SK-N-SH (cell line): ENCODE measurements around the gene ADD2. TPM values are rescaled to one million over a fixed set of nuclear protein-coding genes. Genes with fewer than 3 reads are reported as not detected.

Experiments
- CTCF ChIA-PET: fragments of 300-600, 350-600 bp; formaldehyde crosslinking; extraction: SDS; loops from one replicate; lab custom pipeline; 2021; lab: Yijun Ruan, JAX
- POLR2A ChIA-PET: fragments of 350-600 bp; sonication (Branson Sonifier 250); formaldehyde crosslinking; extraction: SDS; loops from one replicate; lab custom pipeline; 2020; ENCODE audit warnings: antibody characterized with exemption, inconsistent platforms; lab: Yijun Ruan, JAX
- DNase-seq: peaks from one replicate; pipeline ENCODE4 v3.0.0; 2012
- H2AFZ ChIP-seq: fragments of 200-600 bp; sonication (generic); 2 replicates; pipeline ENCODE4 v1.8.1; 2016; ENCODE audit warnings: antibody characterized with exemption, mild to moderate bottlenecking, low read depth
- H3F3A ChIP-seq: fragments of 200-600 bp; sonication (generic); replicated peaks from 2 replicates; pipeline ENCODE3; 2016; ENCODE audit warnings: antibody characterized with exemption, mild to moderate bottlenecking; ENCODE audit not compliant: insufficient read depth
- H3K27ac ChIP-seq, 2 experiments: fragments of 200-500 bp in 1 of 2; fragments of 200-600 bp in 1 of 2; sonication (Bioruptor generic) in 1 of 2; sonication (generic), shearing (Covaris generic) in 1 of 2; 2 replicates each; pipeline versions ENCODE4 v1.5.1 to v1.6.1; 2014 to 2016; ENCODE audit warnings: low read depth in 2 of 2, inconsistent platforms in 1 of 2, low read length in 1 of 2, mild to moderate bottlenecking in 1 of 2, mixed read lengths in 1 of 2
- H3K27me3 ChIP-seq: fragments of 200-600 bp; sonication (generic), shearing (Covaris generic); 2 replicates; pipeline ENCODE4 v1.6.1; 2016; ENCODE audit warnings: mixed run types; ENCODE audit not compliant: insufficient read depth
- H3K36me3 ChIP-seq, 2 experiments: fragments of 200-500 bp in 1 of 2; fragments of 200-600 bp in 1 of 2; sonication (Bioruptor generic) in 1 of 2; sonication (generic) in 1 of 2; replicated peaks in 1 of 2; 2 replicates each; pipeline versions ENCODE3 to v1.5.1; 2014 to 2016; ENCODE audit warnings: low read length in 1 of 2, mild to moderate bottlenecking in 1 of 2; ENCODE audit not compliant: insufficient read depth in 2 of 2, control insufficient read depth in 1 of 2
- H3K4me1 ChIP-seq, 2 experiments: fragments of 200-500 bp in 1 of 2; fragments of 200-600 bp in 1 of 2; sonication (Bioruptor generic) in 1 of 2; sonication (generic), shearing (Covaris generic) in 1 of 2; 2 replicates each; pipeline versions ENCODE4 v1.5.1 to v1.6.1; 2014 to 2016; ENCODE audit warnings: low read depth in 1 of 2, low read length in 1 of 2, mixed run types in 1 of 2; ENCODE audit not compliant: insufficient read depth in 2 of 2, control insufficient read depth in 1 of 2
- H3K4me2 ChIP-seq: fragments of 200-600 bp; sonication (generic), shearing (Covaris generic); 2 replicates; pipeline ENCODE4 v1.6.1; 2017; ENCODE audit warnings: mixed run types
- H3K4me3 ChIP-seq, 2 experiments: fragments of 200-500 bp in 1 of 2; fragments of 200-600 bp in 1 of 2; sonication (Bioruptor generic) in 1 of 2; sonication (generic), shearing (Covaris generic) in 1 of 2; 2 replicates each; pipeline versions ENCODE4 v1.5.1 to v1.8.1; 2014 to 2016; ENCODE audit warnings: low read depth in 2 of 2, inconsistent platforms in 1 of 2, low read length in 1 of 2, mild to moderate bottlenecking in 1 of 2, mixed read lengths in 1 of 2, moderate library complexity in 1 of 2
- H3K79me2 ChIP-seq: fragments of 200-600 bp; sonication (generic); 2 replicates; pipeline ENCODE4 v1.8.1; 2017; ENCODE audit warnings: mild to moderate bottlenecking; ENCODE audit not compliant: insufficient read depth
- H3K9ac ChIP-seq: fragments of 200-600 bp; sonication (generic); 2 replicates; pipeline ENCODE4 v1.6.1; 2017; ENCODE audit warnings: mixed run types
- H3K9me2 ChIP-seq: fragments of 200-600 bp; sonication (generic); 2 replicates; pipeline ENCODE4 v1.6.1; 2017; ENCODE audit warnings: mixed run types
- H3K9me3 ChIP-seq: fragments of 200-600 bp; sonication (generic); 2 replicates; pipeline ENCODE4 v1.6.1; 2017; ENCODE audit warnings: mixed run types, mild to moderate bottlenecking, moderate library complexity
- H4K20me1 ChIP-seq: fragments of 200-600 bp; sonication (generic); 2 replicates; pipeline ENCODE4 v1.6.1; 2017; ENCODE audit warnings: mild to moderate bottlenecking, mixed run types; ENCODE audit not compliant: insufficient read depth
- CTCF ChIP-seq: fragments of 200-600 bp; sonication (generic); IDR thresholded peaks from 2 replicates; pipeline ENCODE4 v1.6.1; 2017; ENCODE audit warnings: antibody characterized with exemption, mild to moderate bottlenecking, moderate library complexity
- EP300 ChIP-seq, 2 experiments: IDR thresholded peaks; 2 replicates each; pipeline versions ENCODE4 v1.4.0 to v1.6.1; 2012; ENCODE audit warnings: borderline replicate concordance in 1 of 2, low read depth in 1 of 2, low read length in 1 of 2
- MXI1 ChIP-seq: IDR thresholded peaks from 2 replicates; pipeline ENCODE4 v1.6.1; 2012; ENCODE audit warnings: mild to moderate bottlenecking, low read depth, low read length, improper control_type of control experiment
- NRF1 ChIP-seq: IDR thresholded peaks from 2 replicates; pipeline ENCODE4 v1.6.1; 2012; ENCODE audit warnings: low read depth, mild to moderate bottlenecking, low read length
- PBX3 ChIP-seq: IDR thresholded peaks from 2 replicates; pipeline ENCODE4; 2012
- RAD21 ChIP-seq: IDR thresholded peaks from 2 replicates; pipeline ENCODE4 v1.6.1; 2012; ENCODE audit warnings: mild to moderate bottlenecking, low read length
- RCOR1 ChIP-seq: fragments of 150-350 bp; IDR thresholded peaks from 2 replicates; pipeline ENCODE4 v1.6.1; 2017; ENCODE audit warnings: antibody characterized with exemption, low read length
- REST ChIP-seq: IDR thresholded peaks from 2 replicates; pipeline ENCODE4 v1.6.1; 2012; ENCODE audit warnings: mild to moderate bottlenecking, low read depth, low read length, moderate library complexity
- SIN3A ChIP-seq: IDR thresholded peaks from 2 replicates; pipeline ENCODE4 v1.6.1; 2012; ENCODE audit warnings: low read depth, mild to moderate bottlenecking, low read length, moderate library complexity, borderline replicate concordance
- TAF1 ChIP-seq: IDR thresholded peaks from 2 replicates; pipeline ENCODE4 v1.6.1; 2012; ENCODE audit warnings: low read depth, mild to moderate bottlenecking, low read length, moderate library complexity, borderline replicate concordance
- ZBTB33 ChIP-seq: IDR thresholded peaks from 2 replicates; pipeline ENCODE4 v1.4.0; 2012; ENCODE audit warnings: low read depth, borderline replicate concordance
- WGBS: methylation state at CpG from one replicate; pipeline ENCODE4 v1.1.6; 2017; ENCODE audit warnings: low lambda C conversion rate; 5-methylcytosine and 5-hydroxymethylcytosine counted together
- polyA plus RNA-seq, 3 experiments: library from polyadenylated mRNA; depleted of rRNA; stranded (reverse); fragments of >200 nt; gene quantifications; 2 replicates each; pipeline ENCODE4 v1.2.3, GENCODE V29; 2012

The ADD2 gene
- polyA plus RNA-seq, 1 of the 3 experiments (the other 2 are of a cell fraction) = 0.30 TPM

- Histone ChIP-seq H3K79me2 (no peaks in the 10 kb centered on the region), H3F3A (no peaks in the 10 kb centered on the region), H3K4me2 (no peak overlapping the region), H3K27me3 (peaks cover 16% of the 10 kb centered on the region; the same call in 1 of the 2 replicates), H3K9ac (no peak overlapping the region), H3K36me3 (no peaks in the 10 kb centered on the region), H3K27ac (no peak overlapping the region), H3K4me3 (no peak overlapping the region), H4K20me1 (no peaks in the 10 kb centered on the region), H3K9me3 (no peaks in the 10 kb centered on the region), H2AFZ (no peak overlapping the region), H3K9me2 (no peaks in the 10 kb centered on the region), H3K4me1 (no peaks in the 10 kb centered on the region)
- CTCF ChIA-PET = interaction anchor here (0.6 to 8.9 kb wide), 6 partner anchors 9 to 325 kb away, joined by 3 to 52 read pairs (median 6); partner anchors contain the start of genes FAM136A and FIGLA
- 27% methylated on average over 2 of the region's 2 CpGs for WGBS
- DNase-seq = no peak
- POLR2A ChIA-PET = no interaction called here
- TF ChIP-seq NRF1 (no peak), MXI1 (no peak), RAD21 (no peak), ZBTB33 (no peak), TAF1 (no peak)
Measured at GRCh38 chr2:70627211-70627898, 140.6 kb downstream of the ADD2 start.

- H3K9me3 ChIP-seq = no peaks in the 10 kb centered on the region
- H2AFZ ChIP-seq = no peak overlapping the region
- H3K27ac ChIP-seq = no peak overlapping the region
- H3K36me3 ChIP-seq = no peaks in the 10 kb centered on the region
- H3K4me3 ChIP-seq = no peak overlapping the region
- H3K9me2 ChIP-seq = no peaks in the 10 kb centered on the region
- no peak overlapping the region for H3K4me2 ChIP-seq
- 65% methylated on average over 13 of the region's 13 CpGs for WGBS
- CTCF ChIA-PET = interaction anchor here (0.8 to 8.9 kb wide), 5 partner anchors 8 to 324 kb away, joined by 5 to 52 read pairs (median 6); partner anchors contain the start of gene FAM136A
- no peak for DNase-seq
- TF ChIP-seq REST (no peak), EP300 (IDR thresholded peaks at IDR 0.05; ENCODE audit: borderline replicate concordance in 1 of 2, low read depth in 1 of 2, low read length in 1 of 2) (no peak), CTCF (no peak), PBX3 (no peak), RCOR1 (no peak), SIN3A (no peak)
- TF ChIP-seq, all 33 proteins: peak for 0
- POLR2A ChIA-PET = no interaction called here
- no peaks in the 10 kb centered on the region for H3K4me1 ChIP-seq
- no peaks in the 10 kb centered on the region for H4K20me1 ChIP-seq
- peaks cover 16% of the 10 kb centered on the region; the same call in 1 of the 2 replicates for H3K27me3 ChIP-seq
- no peaks in the 10 kb centered on the region for H3K79me2 ChIP-seq
- no peak overlapping the region for H3K9ac ChIP-seq
- no peaks in the 10 kb centered on the region for H3F3A ChIP-seq
Measured at GRCh38 chr2:70626254-70626990, 141.6 kb downstream of the ADD2 start.
